K562 (cell line): ENCODE measurements around the gene ELAVL3. TPM values are rescaled to one million over a fixed set of nuclear protein-coding genes. Genes with fewer than 3 reads are reported as not detected.

Experiments used
- ATAC-seq: fragments of 200-7000 bp; cut with Tn5 transposase; 3 replicates; pipeline ENCODE4 v1.9.1; 2020; ENCODE audit warnings: moderate library complexity
- BruUV-seq: library from RNA; stranded (reverse); fragments of 400-500 nt; replicated peaks from 2 replicates; lab custom pipeline; 2021; lab: Mats Ljungman, UMichigan
- CTCF ChIA-PET: fragments of 300-600 bp; formaldehyde crosslinking; extraction: SDS; loops from one replicate; lab custom pipeline; 2021; ENCODE audit warnings: low intra/inter-chr PET ratio; lab: Yijun Ruan, JAX
- POLR2A ChIA-PET: fragments of 300-600, 350-650 bp; sonication (Branson Sonifier 250); formaldehyde crosslinking; extraction: SDS; loops from one replicate; lab custom pipeline; 2021; ENCODE audit warnings: antibody characterized with exemption, inconsistent platforms; lab: Yijun Ruan, JAX
- DNase-seq, 4 experiments: peaks; one replicate each; pipeline versions ENCODE4 v3.0.0 to v3.0.0-alpha.2; 2011 to 2018; ENCODE audit warnings: low spot score in 3 of 4, mixed read lengths in 3 of 4; ENCODE audit errors: extremely low read depth in 1 of 4
- FAIRE-seq: peaks from 2 replicates; lab custom pipeline; 2011; peaks lifted over from hg19 to GRCh38; lab: Jason Lieb, UNC
- H2AFZ ChIP-seq: 2 replicates; pipeline ENCODE4 v1.6.0; 2011; ENCODE audit warnings: low read depth, low read length, control low read depth, inconsistent platforms
- H3K27ac ChIP-seq: fragments of 200-600 bp; 3 replicates; pipeline ENCODE4 v1.8.0; 2011; ENCODE audit warnings: low read depth, mild to moderate bottlenecking, control low read depth, inconsistent platforms, low read length, moderate library complexity, mixed read lengths; ENCODE audit errors: extremely low read depth
- H3K27me3 ChIP-seq, 2 experiments: fragments of 300-600 bp in 1 of 2; 2 replicates in 1 of 2; 3 replicates in 1 of 2; pipeline versions ENCODE4 v1.6.0 to v1.8.0; 2011; ENCODE audit warnings: inconsistent platforms in 2 of 2, low read length in 2 of 2, mild to moderate bottlenecking in 1 of 2, mixed read lengths in 1 of 2, moderate library complexity in 1 of 2; ENCODE audit not compliant: control insufficient read depth in 2 of 2, insufficient read depth in 2 of 2
- H3K36me3 ChIP-seq: fragments of 300-600 bp; 3 replicates; pipeline ENCODE4 v1.8.0; 2011; ENCODE audit warnings: mild to moderate bottlenecking, low read length, inconsistent platforms; ENCODE audit not compliant: control insufficient read depth, insufficient read depth
- H3K4me1 ChIP-seq, 2 experiments: fragments of 200-600 bp in 1 of 2; replicated peaks in 1 of 2; 2 replicates in 1 of 2; 3 replicates in 1 of 2; pipeline versions ENCODE4 v1.5.1 to v1.8.0; 2011; ENCODE audit warnings: inconsistent platforms in 2 of 2, low read length in 2 of 2, mild to moderate bottlenecking in 1 of 2, mixed read lengths in 1 of 2, moderate library complexity in 1 of 2; ENCODE audit not compliant: control insufficient read depth in 2 of 2, insufficient read depth in 2 of 2
- H3K4me2 ChIP-seq: 2 replicates; pipeline ENCODE4 v1.6.1; 2011; ENCODE audit warnings: low read length, control low read depth, inconsistent platforms, mixed read lengths; ENCODE audit not compliant: insufficient read depth
- H3K4me3 ChIP-seq: fragments of 200-600 bp; sonication (generic), shearing (Covaris generic); 2 replicates; pipeline ENCODE4 v1.5.1; 2016; ENCODE audit warnings: control low read depth, inconsistent platforms
- H3K79me2 ChIP-seq: fragments of 200-600 bp; 3 replicates; pipeline ENCODE4 v1.8.0; 2011; ENCODE audit warnings: low read length, inconsistent platforms; ENCODE audit not compliant: control insufficient read depth, insufficient read depth
- H3K9ac ChIP-seq, 2 experiments: 2 replicates each; pipeline versions ENCODE4 v1.6.0 to v1.6.1; 2011; ENCODE audit warnings: low read depth in 2 of 2, low read length in 2 of 2, control low read depth in 1 of 2, inconsistent platforms in 1 of 2, mild to moderate bottlenecking in 1 of 2, mixed read lengths in 1 of 2; ENCODE audit not compliant: insufficient read depth in 1 of 2
- H3K9me1 ChIP-seq: one replicate; pipeline ENCODE4 v1.6.0; 2011; ENCODE audit warnings: inconsistent platforms, mild to moderate bottlenecking, low read length, moderate library complexity; ENCODE audit not compliant: control insufficient read depth, insufficient read depth
- H3K9me3 ChIP-seq: replicated peaks from 2 replicates; pipeline ENCODE4 v1.5.1; 2011; ENCODE audit warnings: low read depth, low read length, inconsistent platforms; ENCODE audit not compliant: control insufficient read depth, insufficient read depth
- H4K20me1 ChIP-seq: replicated peaks from 2 replicates; pipeline ENCODE4 v1.6.1; 2011; ENCODE audit warnings: low read length, inconsistent platforms, mixed read lengths; ENCODE audit not compliant: control insufficient read depth, insufficient read depth
- FOXK2 ChIP-seq, 2 experiments: fragments of 450-650 bp; IDR thresholded peaks in 1 of 2; conservative IDR thresholded peaks in 1 of 2; 2 replicates each; pipeline ENCODE4 v1.6.1; 2016; ENCODE audit warnings: low read depth in 2 of 2, mild to moderate bottlenecking in 1 of 2
- ILK ChIP-seq: fragments of 450-650 bp; IDR thresholded peaks from 2 replicates; pipeline ENCODE4 v1.6.1; 2016; ENCODE audit warnings: missing genetic modification characterization, low read depth, mild to moderate bottlenecking, missing compliant biosample characterization, moderate library complexity, borderline replicate concordance
- JUNB ChIP-seq: fragments of 450-650 bp; formaldehyde crosslinking; conservative IDR thresholded peaks from 2 replicates; pipeline ENCODE4 v1.4.0; 2020; ENCODE audit warnings: mild to moderate bottlenecking
- MAZ ChIP-seq, 2 experiments: fragments of 450-650 bp in 1 of 2; sonication (generic) in 1 of 2; formaldehyde crosslinking; IDR thresholded peaks in 1 of 2; conservative IDR thresholded peaks in 1 of 2; 2 replicates each; pipeline versions ENCODE4 v1.4.0 to v1.5.0; 2020; ENCODE audit warnings: mild to moderate bottlenecking in 1 of 2, missing genetic modification reagents in 1 of 2
- MYBL2 ChIP-seq, 2 experiments: fragments of 450-650 bp in 1 of 2; sonication (generic) in 1 of 2; formaldehyde crosslinking in 1 of 2; IDR thresholded peaks; 2 replicates each; pipeline versions ENCODE4 v1.6.1 to v1.8.1; 2017 to 2022; ENCODE audit warnings: borderline replicate concordance in 1 of 2, inconsistent platforms in 1 of 2, low read depth in 1 of 2, mild to moderate bottlenecking in 1 of 2, missing genetic modification reagents in 1 of 2, moderate library complexity in 1 of 2
- NKRF ChIP-seq: fragments of 450-650 bp; IDR thresholded peaks from 2 replicates; pipeline ENCODE4 v1.6.1; 2016; ENCODE audit warnings: borderline replicate concordance
- NR2C2 ChIP-seq, 2 experiments: fragments of 200-800 bp in 1 of 2; sonication (Bioruptor generic) in 1 of 2; sonication (generic) in 1 of 2; formaldehyde crosslinking in 1 of 2; IDR thresholded peaks; 2 replicates each; pipeline versions ENCODE4 v1.6.1 to v1.8.0; 2016 to 2022; ENCODE audit warnings: mild to moderate bottlenecking in 1 of 2, missing compliant biosample characterization in 1 of 2, missing genetic modification characterization in 1 of 2, missing genetic modification reagents in 1 of 2
- SFPQ ChIP-seq: fragments of 200-400 bp; formaldehyde crosslinking; IDR thresholded peaks from 2 replicates; pipeline ENCODE4 v1.6.1; 2017; ENCODE audit warnings: mild to moderate bottlenecking, low read depth, low read length, moderate library complexity
- SNRNP70 ChIP-seq: fragments of 200-400 bp; formaldehyde crosslinking; optimal IDR thresholded peaks from 2 replicates; pipeline ENCODE3; 2017; ENCODE audit warnings: low read depth, low read length
- TFAP4 ChIP-seq: sonication (generic); formaldehyde crosslinking; IDR thresholded peaks from 2 replicates; pipeline ENCODE4 v1.8.0; 2022; ENCODE audit warnings: missing genetic modification reagents, mild to moderate bottlenecking, moderate library complexity, borderline replicate concordance
- ZBTB34 ChIP-seq: fragments of 250-450 bp; sonication (Bioruptor Pico); IDR thresholded peaks from 2 replicates; pipeline ENCODE4 v1.8.0; 2021; ENCODE audit warnings: mild to moderate bottlenecking, moderate library complexity
- ZC3H11A ChIP-seq: IDR thresholded peaks from 2 replicates; pipeline ENCODE4 v1.6.1; 2012; ENCODE audit warnings: low read depth, low read length, improper control_type of control experiment
- ZNF239 ChIP-seq: fragments of 250-450 bp; sonication (Bioruptor Pico); IDR thresholded peaks from 2 replicates; pipeline ENCODE4 v1.4.0; 2020; ENCODE audit warnings: mild to moderate bottlenecking
- ZNF644 ChIP-seq: fragments of 200-800 bp; sonication (Bioruptor generic); IDR thresholded peaks from 2 replicates; pipeline ENCODE4 v1.6.1; 2016; ENCODE audit warnings: low read depth, missing genetic modification characterization, missing compliant biosample characterization
- WGBS: fragments of 100-300 bp; shearing (Covaris generic); methylation state at CpG from one replicate; pipeline ENCODE4 v1.1.6; 2016; ENCODE audit warnings: low coverage, mixed read lengths; ENCODE audit not compliant: insufficient coverage; ENCODE audit errors: missing lambda C conversion rate; 5-methylcytosine and 5-hydroxymethylcytosine counted together
- in situ Hi-C: fragments of 300-500 bp; cut with MboI; formaldehyde crosslinking; loops from 4 replicates; pipeline ENCODE4 v1.15.0; 2018; ENCODE audit warnings: inconsistent platforms, mixed read lengths
- intact Hi-C: fragments of 100-400 bp; cut with micrococcal nuclease; formaldehyde crosslinking; loops from 2 replicates; pipeline ENCODE4 v1.14.2; 2022
- polyA plus RNA-seq, 8 experiments: library from polyadenylated mRNA; depleted of rRNA in 4 of 8; stranded (reverse) in 5 of 8; unstranded in 3 of 8; fragments of >200 nt; fragmentation: Nextera tagmentation in 2 of 8; fragmentation: Illumina TruSeq in 1 of 8; extraction: Ambion mirVana in 2 of 8; extraction: Trizol in 1 of 8; gene quantifications; 2 replicates each; pipeline versions ENCODE4 v1.2.1 to v1.2.3, GENCODE V29; 2011 to 2014; ENCODE audit warnings: inconsistent platforms in 1 of 8, missing spikeins in 1 of 8
- total RNA-seq, 7 experiments: library from RNA; depleted of rRNA in 6 of 7; stranded (reverse); fragments of >200 nt in 6 of 7; fragmentation: Illumina TruSeq in 2 of 7; extraction: Trizol in 2 of 7; gene quantifications; 2 replicates each; pipeline versions ENCODE4 v1.2.1 to v1.2.3, GENCODE V29; 2011 to 2021; ENCODE audit warnings: low replicate concordance in 1 of 7

ELAVL3 gene
- total and polyA plus RNA-seq, 9 of the 15 experiments (the other 6 are each of a cell fraction or from before 2014, with no cell fraction given) = not detected

GRCh38 chr19:11495481-11495880 lies 14.6 kb upstream of the ELAVL3 start:
- Histone ChIP-seq H3K4me3 (no peak overlapping the region), H3K27ac (no peak overlapping the region), H3K27me3 (no peaks in the 10 kb centered on the region), H3K9me1 (no peaks in the 10 kb centered on the region), H2AFZ (no peak overlapping the region), H3K9me3 (no peaks in the 10 kb centered on the region), H3K4me1 (peaks cover 14 to 41% of the 10 kb centered on the region in 2 experiments), H3K9ac (peak overlapping the region in 1 of 2 experiments; percentile 33; a peak in 2 of 4 replicates), H4K20me1 (peaks cover 4% of the 10 kb centered on the region; the same call in 1 of the 2 replicates), H3K4me2 (no peak overlapping the region), H3K36me3 (peaks cover 11% of the 10 kb centered on the region; the same call in 2 of the 3 replicates), H3K79me2 (no peaks in the 10 kb centered on the region)
- ATAC-seq (no peak), DNase-seq (no peak), FAIRE-seq (no peak)
- in situ Hi-C loops (loop anchor here (5.0 kb wide), 1 partner anchor 92 kb away; no protein-coding TSS in a partner anchor), intact Hi-C loops (loop anchor here (5.0 kb wide), 1 partner anchor 42 kb away; the partner anchor contains the start of gene CNN1)
- CTCF ChIA-PET = interaction anchor here (1.1 to 1.4 kb wide), 2 partner anchors 13 to 63 kb away, joined by 3 to 4 read pairs; partner anchors contain the start of gene ELOF1
- POLR2A ChIA-PET = interaction anchor here (0.6 to 0.8 kb wide), 2 partner anchors 304 to 895 kb away, joined by 3 to 4 read pairs; no protein-coding TSS in a partner anchor
- 85% methylated on average over 10 of the region's 10 CpGs for WGBS
- no TSS peak for BruUV-seq
- TF ChIP-seq ZBTB34 (CRISPR knock-in tag) (no peak), JUNB (no peak), TFAP4 (CRISPR knock-in tag) (no peak), NR2C2 (CRISPR knock-in tag; IDR thresholded peaks at IDR 0.05) (no peak), NR2C2 (tag; IDR thresholded peaks at IDR 0.05) (no peak), NKRF (no peak), ZNF644 (tag) (no peak), ILK (tag) (no peak), FOXK2 (conservative IDR thresholded peaks at IDR 0.05 in 1 of 2, IDR thresholded peaks at IDR 0.05 in 1 of 2; ENCODE audit: low read depth in 2 of 2) (no peak), MYBL2 (IDR thresholded peaks at IDR 0.05; ENCODE audit: low read depth) (no peak), MYBL2 (CRISPR knock-in tag; IDR thresholded peaks at IDR 0.05; ENCODE audit: borderline replicate concordance) (no peak), ZC3H11A (no peak), SNRNP70 (no peak), ZNF239 (CRISPR knock-in tag) (no peak), SFPQ (no peak), MAZ (CRISPR knock-in tag; conservative IDR thresholded peaks at IDR 0.05 in 1 of 2, IDR thresholded peaks at IDR 0.05 in 1 of 2) (no peak)
